Mesenteric fat pad (tissue), 1 donor: Measurements from ENCODE around the gene RTCA. TPM values are rescaled to one million over a fixed set of nuclear protein-coding genes. Genes with fewer than 3 reads are reported as not detected.
"Not testable (repeated sequence)": the region's sequence is repeated elsewhere in the genome, so short reads cannot be mapped to it uniquely, and the experiment has no call there.

Source experiments
- DNase-seq: peaks from one replicate; pipeline ENCODE4 v3.0.0-alpha.2; 2020; ENCODE audit warnings: low spot score
- total RNA-seq: library from RNA; stranded (reverse); fragmentation: NEBNext Ultra II Directional; extraction: Animal tissue kit (Norgen Biotek cat#: 25700); gene quantifications from one replicate; pipeline ENCODE4 v1.2.1, GENCODE V29; 2021
- donor health status: DM: yes; HTN: yes; CAD: no.

The RTCA gene
- total RNA-seq, 1 donor from 2014 or later, result 28.7 TPM

DNA sequence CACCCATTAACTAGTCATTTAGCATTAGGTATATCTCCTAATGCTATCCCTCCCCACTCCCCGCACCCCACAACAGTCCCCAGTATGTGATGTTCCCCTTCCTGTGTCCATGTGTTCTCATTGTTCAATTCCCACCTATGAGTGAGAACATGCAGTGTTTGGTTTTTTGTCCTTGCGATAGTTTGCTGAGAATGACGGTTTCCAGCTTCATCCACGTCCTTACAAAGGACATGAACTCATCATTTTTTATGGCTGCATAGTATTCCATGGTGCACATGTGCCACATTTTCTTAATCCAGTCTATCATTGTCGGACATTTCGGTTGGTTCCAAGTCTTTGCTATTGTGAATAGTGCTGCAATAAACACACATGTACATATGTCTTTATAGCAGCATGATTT is 7.6 kb upstream of the RTCA start:
- DNase-seq, result not testable (repeated sequence)

DNA sequence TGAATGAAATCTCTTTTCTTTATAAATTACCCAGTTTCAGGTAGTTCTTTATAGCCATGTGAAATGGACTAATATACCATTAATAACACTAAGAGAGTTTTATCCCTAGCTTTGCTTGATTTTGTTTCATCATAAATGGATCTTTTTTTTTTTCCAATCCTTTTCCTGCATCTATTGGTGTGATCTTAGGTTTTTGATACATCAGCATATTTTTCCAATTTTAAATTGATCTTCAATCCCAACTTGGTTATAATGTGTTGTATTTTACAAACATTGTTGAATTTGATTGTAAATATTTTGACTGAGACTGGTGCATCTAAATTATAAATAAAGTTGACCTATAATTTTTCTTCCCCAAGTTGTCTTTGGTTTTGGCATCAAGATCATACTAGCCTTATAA is 4.3 kb upstream of the RTCA start:
- DNase-seq, result no peak

DNA sequence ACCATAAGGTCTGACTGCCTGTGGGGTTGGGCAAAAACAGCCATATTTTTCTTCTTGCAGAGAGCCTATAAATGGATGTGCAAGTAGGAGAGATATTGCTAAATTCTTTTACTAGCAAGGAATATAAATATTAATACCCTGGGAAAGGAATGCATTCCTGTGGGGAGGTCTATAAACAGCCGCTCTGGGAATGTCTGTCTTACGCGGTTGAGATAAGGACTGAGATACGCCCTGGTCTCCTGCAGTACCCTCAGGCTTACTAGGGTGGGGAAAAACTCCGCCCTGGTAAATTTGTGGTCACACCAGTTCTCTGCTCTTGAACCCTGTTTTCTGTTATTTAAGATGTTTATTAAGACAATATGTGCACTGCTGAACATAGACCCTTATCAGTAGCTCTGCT is 1.9 kb upstream of the RTCA start:
- DNase-seq, result not testable (repeated sequence)

DNA sequence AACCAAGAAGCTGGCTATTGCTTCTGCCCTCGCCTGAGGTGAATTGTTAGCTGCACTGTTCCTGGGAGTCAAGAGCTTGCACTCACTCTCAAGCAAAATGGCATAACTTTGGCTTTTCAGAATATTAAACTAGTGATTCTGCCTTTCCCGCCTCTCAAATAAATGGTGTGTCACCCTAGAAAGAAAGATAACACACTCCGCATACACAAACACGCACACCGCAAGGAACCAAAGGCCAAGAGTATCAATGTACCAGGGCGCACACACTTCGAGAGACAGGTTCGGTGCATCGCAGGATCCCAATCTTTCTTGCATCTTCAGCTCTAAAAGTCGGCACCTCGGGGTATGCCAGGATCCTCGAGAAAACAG is 470 bp upstream of the RTCA start:
- DNase-seq, result no peak

DNA sequence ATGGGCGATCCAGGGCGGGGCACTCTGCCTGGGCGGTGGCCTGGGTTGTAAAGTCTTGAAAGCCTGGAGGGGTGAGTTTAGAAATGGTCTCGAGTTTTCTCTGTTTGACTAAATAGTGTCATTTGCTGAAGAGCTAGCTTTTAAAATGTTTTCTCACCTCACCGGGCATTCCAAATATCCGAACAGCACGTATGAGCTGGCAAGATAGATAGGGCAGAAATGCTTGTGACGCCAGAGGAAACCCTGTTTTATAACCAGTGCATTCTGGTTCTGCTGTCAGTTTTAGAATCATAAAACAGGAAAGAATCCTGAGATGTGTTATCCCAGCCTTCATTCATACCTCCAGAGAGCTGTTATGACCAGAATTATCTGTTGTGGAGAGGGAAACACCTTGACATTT is 725 bp downstream of the RTCA start:
- no peak for DNase-seq

DNA sequence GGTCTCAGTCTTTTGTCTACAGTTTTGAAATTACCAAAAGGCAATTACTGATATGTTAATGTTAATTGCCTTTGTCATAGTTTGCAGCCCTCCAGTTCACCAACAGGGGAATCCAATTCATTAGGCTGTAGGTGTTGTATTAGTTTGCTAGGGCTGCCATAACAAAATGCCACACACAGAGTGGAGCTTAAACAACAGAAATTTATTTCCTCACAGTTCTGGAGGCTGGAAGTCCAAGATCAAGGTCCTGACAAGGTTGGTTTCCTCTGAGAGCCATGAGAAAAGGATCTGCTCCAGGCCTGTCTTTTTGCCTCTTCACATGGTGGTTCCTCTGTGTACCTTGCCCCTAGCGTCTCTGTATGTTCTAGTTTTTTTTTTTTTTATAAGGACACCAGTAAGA is 1.3 kb downstream of the RTCA start:
- no peak for DNase-seq

DNA sequence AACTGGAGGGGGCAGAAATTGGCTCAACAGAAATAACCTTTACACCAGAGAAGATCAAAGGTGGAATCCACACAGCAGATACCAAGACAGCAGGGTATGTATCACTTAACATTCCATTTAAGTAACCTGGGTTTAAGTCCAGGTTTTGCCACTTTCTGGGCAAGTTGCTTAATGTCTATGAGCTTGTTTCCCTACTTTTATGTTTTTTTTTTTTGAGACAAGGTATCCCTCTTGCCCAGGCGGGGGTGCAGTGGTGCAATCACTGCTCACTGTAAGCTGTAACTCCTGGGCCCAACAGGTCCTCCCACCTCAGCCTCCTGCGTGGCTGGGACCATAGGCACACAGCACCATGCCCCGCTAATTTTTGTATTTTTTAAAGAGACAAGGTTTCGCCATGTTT is 2.2 kb downstream of the RTCA start:
- no peak for DNase-seq

DNA sequence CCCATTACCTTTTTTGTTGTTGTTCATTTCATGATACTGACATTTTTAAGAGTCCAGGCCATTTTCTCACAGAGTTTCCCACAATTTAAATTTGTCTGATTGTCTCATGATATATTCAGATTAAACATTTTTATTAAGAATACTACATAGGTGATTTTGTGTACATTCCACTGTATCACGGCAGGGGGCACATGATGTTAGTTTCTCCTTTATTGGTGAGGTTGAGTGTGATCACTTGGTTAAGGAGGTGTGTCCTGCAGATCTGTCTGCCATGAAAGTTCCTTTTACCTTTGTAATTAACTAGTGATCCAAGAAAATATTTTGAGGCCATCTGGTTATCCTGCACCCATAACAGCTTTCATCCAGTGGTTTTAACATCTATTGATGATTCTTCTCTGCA is 11.8 kb downstream of the RTCA start:
- DNase-seq, result no peak

DNA sequence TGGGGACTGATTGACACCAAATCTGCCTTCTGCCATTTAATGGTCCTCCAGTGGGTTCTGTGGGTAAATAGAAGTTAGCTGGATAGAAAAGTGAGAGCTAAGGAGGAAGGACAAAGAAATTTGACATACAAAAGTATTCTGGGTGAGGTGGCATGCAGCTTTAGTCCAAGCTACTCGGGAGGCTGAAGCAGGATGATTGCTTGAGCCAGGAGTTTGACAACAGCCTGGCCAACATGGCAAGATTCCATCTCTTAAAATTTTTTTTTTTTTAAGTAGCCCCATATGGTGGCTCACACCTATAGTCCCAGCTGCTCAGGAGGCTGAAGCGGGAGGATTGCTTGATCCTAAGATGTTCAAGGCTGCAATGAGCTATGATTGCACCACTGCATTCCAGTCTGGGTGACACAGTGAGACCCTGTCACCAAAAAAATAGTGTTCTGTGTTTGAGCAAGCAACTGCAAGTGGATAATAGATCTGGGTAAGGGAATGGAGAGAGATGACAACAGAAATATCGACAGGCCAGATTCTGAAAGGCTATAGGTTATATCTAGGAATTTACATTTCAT is 13.4 kb downstream of the RTCA start:
- no peak for DNase-seq

DNA sequence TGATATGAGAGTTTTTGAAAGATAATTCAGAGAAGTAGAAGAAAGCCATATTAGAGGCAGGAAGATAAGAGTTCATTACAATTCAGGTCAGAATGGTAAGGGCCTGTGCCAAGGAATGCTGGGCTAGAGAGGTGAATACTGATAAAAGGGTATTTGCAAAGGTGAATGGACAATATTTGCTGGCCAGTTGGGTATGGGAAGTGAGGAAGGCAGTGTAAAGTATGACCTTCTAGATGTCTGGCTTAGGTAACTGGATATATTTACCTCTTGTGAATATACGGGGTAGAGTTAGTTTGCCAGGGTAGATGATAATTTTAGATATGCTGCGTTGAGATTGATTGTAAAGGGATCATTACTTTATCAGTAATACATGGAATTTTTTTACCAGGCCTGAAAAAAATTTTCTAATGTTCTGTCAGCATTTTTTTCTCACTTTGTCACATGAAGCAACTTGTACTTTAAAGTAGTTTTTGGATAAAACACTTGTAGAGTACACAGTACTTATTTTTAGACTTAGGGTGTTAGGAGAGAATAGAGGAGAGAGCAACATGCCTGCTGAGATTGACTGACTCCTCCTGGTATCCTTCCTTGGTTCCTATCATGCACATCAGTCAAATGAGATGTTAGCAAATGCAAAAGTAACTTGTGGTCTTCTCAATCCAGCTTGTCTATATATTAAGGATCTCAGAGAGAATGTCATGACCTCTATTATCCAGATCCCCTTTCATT is 14.1 kb downstream of the RTCA start:
- DNase-seq, result no peak

DNA sequence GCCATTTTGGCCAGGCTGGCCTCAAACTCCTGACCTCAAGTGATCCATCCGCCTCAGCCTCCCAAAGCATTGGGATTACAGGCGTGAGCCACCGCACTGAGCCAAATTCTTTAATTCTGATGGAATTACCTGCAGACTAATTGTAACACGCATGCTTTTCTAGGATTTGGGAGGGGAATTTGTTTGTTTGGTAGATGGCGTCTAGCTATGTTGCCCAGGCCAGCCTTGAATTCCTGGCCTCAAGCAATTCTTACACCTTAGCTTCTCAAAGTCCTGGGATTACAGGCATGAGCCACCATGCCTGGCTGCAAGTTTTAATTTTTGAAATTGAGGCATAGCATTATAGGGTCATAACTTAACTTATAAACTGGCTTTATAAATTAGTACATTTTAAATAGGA is 18.6 kb downstream of the RTCA start:
- DNase-seq, result no peak

DNA sequence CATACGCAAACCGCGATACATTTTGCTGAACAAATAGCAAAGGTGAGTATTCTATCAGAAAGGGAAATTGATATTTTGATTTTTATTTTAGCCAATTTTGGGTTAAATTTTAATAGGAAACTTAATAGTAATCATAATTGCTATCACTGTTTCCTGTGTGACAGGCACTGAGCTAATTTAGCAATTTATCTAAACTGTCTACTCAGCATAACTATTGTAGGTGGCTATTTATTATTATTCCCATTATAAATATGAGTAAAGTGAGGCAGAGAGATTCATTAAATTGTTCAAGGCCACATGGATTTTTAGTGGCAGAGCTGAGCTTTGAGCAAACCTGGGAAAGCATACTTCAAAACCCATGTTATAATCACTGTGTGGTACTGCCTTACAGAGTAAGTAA is 21.1 kb downstream of the RTCA start:
- no peak for DNase-seq

DNA sequence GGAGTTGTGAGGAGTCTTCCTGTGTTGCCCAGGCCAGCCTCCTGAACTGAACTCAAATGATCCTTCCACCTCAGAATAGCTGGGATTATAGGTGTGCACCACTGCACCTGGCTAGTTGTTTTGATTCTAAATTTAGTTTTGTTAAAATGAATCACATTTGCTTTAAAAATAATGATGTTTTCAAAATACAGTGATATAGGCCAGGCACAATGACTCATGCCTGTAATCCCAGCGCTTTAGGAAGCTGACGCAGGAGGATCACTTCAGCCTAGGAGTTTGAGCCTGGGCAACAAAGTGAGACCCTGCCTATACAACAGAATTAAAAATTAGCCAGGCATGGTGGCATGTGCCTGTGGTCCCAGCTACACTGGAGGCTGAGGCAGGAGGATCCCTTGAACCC is 24.3 kb downstream of the RTCA start:
- DNase-seq, result no peak

DNA sequence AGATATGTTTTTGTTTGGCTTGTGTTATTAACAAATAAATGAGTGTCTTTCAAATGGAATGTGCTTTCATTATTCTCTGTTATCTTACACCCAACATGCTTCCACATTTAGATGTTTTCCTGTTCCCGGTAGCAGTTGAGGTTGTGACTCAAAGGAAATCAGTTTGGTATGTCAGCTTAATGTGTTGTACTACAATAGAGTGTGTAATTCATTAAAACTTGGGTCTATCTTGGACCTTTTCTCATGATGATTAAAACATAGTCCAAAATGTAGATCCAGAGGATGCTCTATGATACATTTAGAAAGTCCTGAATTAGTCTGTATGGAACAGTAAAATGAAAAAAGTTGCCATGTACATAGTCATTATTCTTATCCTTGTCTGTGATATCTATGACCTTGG is 26.7 kb downstream of the RTCA start:
- no peak for DNase-seq

DNA sequence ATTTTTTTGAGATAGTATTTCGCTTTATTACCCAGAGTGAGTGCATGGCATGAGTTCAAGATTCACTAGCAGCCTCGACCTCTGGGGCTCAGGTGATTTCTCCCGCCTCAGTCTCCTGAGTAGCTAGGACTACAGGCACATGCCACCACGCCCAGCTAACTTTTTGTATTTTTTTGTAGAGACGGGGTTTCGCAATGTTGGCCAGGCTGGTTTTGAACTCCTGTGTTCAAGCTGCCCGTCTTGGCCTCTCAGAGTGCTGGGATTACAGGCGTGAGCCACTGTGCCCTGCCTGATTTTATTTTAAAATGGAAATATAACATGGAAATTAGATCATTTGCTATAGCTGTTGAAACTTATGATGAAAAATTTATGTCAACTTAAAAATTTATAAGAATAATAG is 30.1 kb downstream of the RTCA start:
- DNase-seq, result no peak

DNA sequence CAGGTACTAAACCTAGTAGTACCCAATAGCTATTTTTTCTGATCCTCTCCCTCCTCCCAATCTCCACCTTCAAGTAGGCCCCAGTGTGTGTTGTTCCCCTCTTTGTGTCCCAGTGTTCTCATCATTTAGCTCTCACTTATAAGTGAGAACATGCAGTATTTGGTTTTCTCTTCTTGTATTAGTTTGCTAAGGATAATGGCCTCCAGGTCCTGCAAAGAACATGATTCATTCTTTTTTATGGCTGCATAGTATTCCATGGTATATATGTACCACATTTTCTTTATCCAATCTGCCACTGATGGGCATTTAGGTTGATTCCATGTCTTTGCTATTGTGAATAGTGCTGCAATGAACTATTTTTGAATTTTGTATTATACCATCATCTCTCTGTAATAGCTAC is 31.0 kb downstream of the RTCA start:
- not testable (repeated sequence) for DNase-seq

DNA sequence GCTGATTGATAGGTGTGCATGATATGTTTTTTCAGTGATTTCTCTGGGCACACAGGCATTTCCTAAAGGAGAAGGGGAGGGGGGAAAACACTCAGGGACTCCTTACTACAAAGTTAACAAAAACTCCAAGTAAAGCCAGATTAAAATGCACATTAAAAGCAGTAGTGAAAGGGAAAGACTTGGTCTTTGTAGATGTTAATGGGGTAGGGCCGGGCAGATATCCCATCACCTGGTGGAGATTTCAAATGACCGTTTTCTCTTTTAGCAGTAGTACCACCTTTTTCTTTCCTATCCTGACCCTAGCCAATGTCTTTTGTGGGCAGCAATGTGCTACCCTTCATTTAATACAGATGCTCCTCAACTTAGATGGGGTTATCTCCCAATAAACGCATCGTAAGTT is 32.5 kb downstream of the RTCA start:
- no peak for DNase-seq

DNA sequence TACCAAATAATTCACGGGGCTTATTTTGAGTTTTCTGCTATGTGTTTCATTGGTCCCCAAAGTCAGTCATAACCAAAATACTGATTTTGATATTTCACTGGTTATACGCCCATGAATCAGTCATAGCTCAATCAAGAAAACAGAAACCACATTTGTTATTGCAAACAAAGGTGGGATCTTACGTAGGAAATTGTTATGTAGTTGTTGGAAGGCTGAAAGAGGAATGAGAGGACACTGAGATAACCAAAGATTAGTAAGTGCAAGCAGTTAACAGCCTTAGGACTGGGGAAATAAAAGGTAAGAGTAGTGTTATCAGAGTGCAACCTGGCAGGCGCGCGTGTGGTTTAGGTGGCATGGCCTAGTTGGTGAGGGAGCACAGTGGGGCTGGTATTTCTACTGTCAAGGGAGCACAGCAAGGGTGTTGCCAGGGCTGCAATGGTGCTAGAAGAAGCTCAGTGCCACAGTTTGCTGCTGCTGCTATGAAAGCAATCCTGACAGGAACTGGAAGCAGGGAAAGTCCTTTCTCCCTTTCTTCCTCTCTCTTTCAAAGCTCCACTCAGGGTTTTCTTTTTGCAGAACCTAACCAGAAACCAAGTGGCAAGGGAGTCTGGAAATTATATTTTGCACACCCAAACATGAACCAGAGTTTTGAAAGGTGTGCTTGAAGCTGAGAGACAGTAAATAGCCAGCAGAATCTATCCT is 33.7 kb downstream of the RTCA start:
- no peak for DNase-seq

DNA sequence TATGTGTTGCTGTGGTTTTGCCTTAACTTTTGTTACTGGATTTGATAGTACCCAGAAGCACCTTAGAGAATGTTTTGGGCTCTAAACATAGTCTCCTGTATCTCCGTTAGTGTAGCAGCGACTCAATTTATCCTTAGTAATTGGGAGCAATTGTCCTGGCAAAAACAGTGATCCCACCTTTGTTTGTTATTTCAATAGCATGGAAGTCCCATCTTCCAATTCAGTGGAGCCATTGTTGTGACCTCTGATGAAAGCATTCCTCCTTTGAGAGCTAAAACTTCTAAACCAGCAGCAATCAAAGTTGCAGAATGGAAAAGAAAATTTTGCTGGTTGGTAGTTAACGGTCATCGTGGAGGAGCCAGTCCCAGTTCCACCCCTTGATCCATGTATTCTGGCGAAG is 34.7 kb downstream of the RTCA start:
- DNase-seq, result no peak

DNA sequence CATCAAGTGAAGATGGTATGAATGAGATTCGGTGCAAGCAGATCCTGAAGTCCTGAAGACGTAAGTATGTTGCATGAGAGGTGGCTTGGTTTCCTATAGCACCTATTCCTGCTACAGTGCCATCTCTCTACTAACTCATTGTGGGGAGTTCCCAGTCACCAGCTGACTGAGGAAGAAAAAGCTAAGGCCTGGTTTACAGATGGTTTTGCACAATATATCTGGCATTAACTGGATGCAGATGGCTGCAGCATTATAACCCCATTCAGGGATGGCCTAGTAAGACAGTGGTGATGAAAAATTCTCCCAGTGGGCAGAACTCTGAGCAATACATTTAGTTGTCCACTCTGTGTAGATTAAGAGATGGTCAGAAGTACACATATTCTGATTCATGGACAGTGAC is 36.7 kb downstream of the RTCA start:
- DNase-seq, result no peak

DNA sequence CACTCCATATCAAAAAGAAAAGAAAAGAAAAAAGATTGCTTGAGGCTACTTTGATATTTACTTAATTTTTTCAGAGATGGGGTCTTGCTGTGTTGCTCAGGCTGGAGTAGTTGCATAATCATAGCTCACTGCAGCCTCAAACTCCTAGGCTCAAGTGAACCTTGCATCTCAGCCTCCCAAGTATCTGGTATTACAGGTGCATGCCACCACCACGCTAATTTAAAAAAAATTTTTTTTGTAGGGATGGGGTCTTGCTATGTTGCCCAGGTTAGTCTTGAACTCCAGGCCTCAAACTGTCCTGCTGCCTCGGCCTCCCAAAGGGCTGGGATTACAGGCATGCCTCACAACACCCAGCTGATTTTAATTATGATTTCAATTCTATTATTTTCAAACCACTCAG is 38.2 kb downstream of the RTCA start:
- no peak for DNase-seq

DNA sequence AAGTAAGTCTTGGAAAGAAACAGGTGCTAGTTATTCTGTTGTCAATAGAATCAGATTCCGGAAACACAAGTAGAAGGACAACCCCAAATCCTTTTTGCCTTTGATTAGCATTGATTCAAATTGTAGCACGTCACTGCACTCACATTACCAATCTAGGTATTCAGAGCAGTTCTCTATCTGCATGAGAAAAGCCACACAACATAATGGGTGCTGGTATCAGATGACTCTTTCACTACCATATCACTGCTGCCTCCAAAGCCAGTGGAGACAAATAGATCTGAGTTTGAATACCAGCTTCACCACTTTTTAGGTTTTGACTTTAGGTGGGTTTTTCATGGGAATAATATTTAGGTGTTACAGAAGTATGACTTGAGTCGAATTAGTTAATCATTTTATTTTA is 38.9 kb downstream of the RTCA start:
- DNase-seq, result no peak

DNA sequence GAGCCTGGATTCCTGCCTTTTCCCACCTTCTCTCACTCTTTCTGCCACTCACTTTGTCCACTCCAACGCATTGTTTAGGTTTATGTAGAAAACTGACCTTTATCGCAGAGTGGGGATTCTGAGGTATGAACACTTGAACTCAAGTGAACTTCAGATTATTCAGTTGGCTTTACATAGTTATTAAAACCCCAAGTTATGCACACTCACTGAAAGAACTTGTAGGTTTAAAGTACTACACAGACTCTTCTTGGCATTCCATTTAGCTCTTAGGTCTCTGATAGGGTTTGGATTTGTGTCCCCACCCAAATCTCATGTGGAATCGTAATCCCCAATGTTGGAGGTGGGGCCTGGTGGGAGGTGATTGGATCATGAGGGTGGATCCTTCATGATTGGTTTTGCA is 39.9 kb downstream of the RTCA start:
- no peak for DNase-seq
